Activated T-helper 2 cell treated with anti-CD3 and anti-CD28 coated beads, Interferon-gamma antibody, Interleukin-2, Interleukin-4, amounts not matched to agents 10 μg/mL and 5 μg/mL and 100 μg/mL, durations not matched to agents 14 hours and 24 hours and 36 hours (primary cell): ENCODE data around the gene SLC25A29. TPM values are rescaled to one million over a fixed set of nuclear protein-coding genes. Genes with fewer than 3 reads are reported as not detected.

ENCODE experiments used
- DNase-seq: peaks from one replicate; pipeline ENCODE4 v3.0.0; 2021; ENCODE audit warnings: low spot score
- H3K27ac Mint-ChIP-seq: one replicate; pipeline ENCODE4 v1.8.0; 2021; ENCODE audit warnings: mixed read lengths
- H3K27me3 Mint-ChIP-seq: one replicate; pipeline ENCODE4 v1.8.0; 2021; ENCODE audit warnings: low read depth, mixed read lengths
- H3K36me3 Mint-ChIP-seq: one replicate; pipeline ENCODE4 v1.8.0; 2021; ENCODE audit warnings: low read depth, mixed read lengths
- H3K4me1 Mint-ChIP-seq: one replicate; pipeline ENCODE4 v1.8.0; 2021; ENCODE audit warnings: low read depth, mixed read lengths
- H3K4me3 Mint-ChIP-seq: one replicate; pipeline ENCODE4 v1.8.0; 2021; ENCODE audit warnings: low read depth, mild to moderate bottlenecking, moderate library complexity, mixed read lengths
- H3K9me3 Mint-ChIP-seq: one replicate; pipeline ENCODE4 v1.8.0; 2021; ENCODE audit warnings: mixed read lengths
- intact Hi-C: fragments of 100-400 bp; cut with micrococcal nuclease; formaldehyde crosslinking; loops from one replicate; pipeline ENCODE4 v1.15.1; 2023
- total RNA-seq: library from RNA; stranded (reverse); gene quantifications from 2 replicates; pipeline ENCODE4 v1.2.3, GENCODE V29; 2022

The SLC25A29 gene
- total RNA-seq, 1 donor from 2014 or later, result 37.0 TPM

- peaks cover 35% of the 10 kb centered on the region for H3K4me1 Mint-ChIP-seq
- no peak for DNase-seq
- peaks cover 72% of the 10 kb centered on the region for H3K36me3 Mint-ChIP-seq
- peak overlapping the region; percentile 83 for H3K27ac Mint-ChIP-seq
- no peak overlapping the region for H3K4me3 Mint-ChIP-seq
- H3K27me3 Mint-ChIP-seq, result no peaks in the 10 kb centered on the region
- intact Hi-C loops, result no loop called here
- H3K9me3 Mint-ChIP-seq, result no peaks in the 10 kb centered on the region
Measured at GRCh38 chr14:100340423-100340813, 34.2 kb upstream of the SLC25A29 start.

GRCh38 chr14:100339766-100340422 lies 33.6 kb upstream of the SLC25A29 start:
- Mint-ChIP-seq H3K36me3 (peaks cover 75% of the 10 kb centered on the region), H3K27me3 (no peaks in the 10 kb centered on the region), H3K27ac (peak overlapping the region; percentile 48), H3K4me3 (no peak overlapping the region), H3K4me1 (peaks cover 35% of the 10 kb centered on the region), H3K9me3 (no peaks in the 10 kb centered on the region)
- no peak for DNase-seq
- intact Hi-C loops, result no loop called here

GRCh38 chr14:100336618-100337530 lies 30.6 kb upstream of the SLC25A29 start:
- Mint-ChIP-seq H3K4me1 (peaks cover 31% of the 10 kb centered on the region), H3K27ac (peak overlapping the region; percentile 88), H3K27me3 (no peaks in the 10 kb centered on the region), H3K9me3 (no peaks in the 10 kb centered on the region), H3K36me3 (peaks cover 72% of the 10 kb centered on the region), H3K4me3 (no peak overlapping the region)
- no peak for DNase-seq
- intact Hi-C loops, result loop anchor here (2.0 kb wide), 1 partner anchor 38 kb away; a partner anchor contains a TSS

- H3K27ac Mint-ChIP-seq, result no peak overlapping the region
- H3K4me3 Mint-ChIP-seq, result no peak overlapping the region
- no peaks in the 10 kb centered on the region for H3K9me3 Mint-ChIP-seq
- no peaks in the 10 kb centered on the region for H3K27me3 Mint-ChIP-seq
- H3K36me3 Mint-ChIP-seq, result peaks cover 54% of the 10 kb centered on the region
- DNase-seq, result no peak
- intact Hi-C loops, result no loop called here
- peaks cover 13% of the 10 kb centered on the region for H3K4me1 Mint-ChIP-seq
Measured at GRCh38 chr14:100334904-100335303, 28.7 kb upstream of the SLC25A29 start.

GRCh38 chr14:100333827-100334226 lies 27.6 kb upstream of the SLC25A29 start:
- Mint-ChIP-seq H3K27me3 (no peaks in the 10 kb centered on the region), H3K27ac (no peak overlapping the region), H3K4me3 (no peak overlapping the region), H3K4me1 (peaks cover 11% of the 10 kb centered on the region), H3K36me3 (peaks cover 45% of the 10 kb centered on the region), H3K9me3 (no peaks in the 10 kb centered on the region)
- intact Hi-C loops, result no loop called here
- DNase-seq, result no peak

- H3K36me3 Mint-ChIP-seq, result peaks cover 44% of the 10 kb centered on the region
- H3K27me3 Mint-ChIP-seq, result no peaks in the 10 kb centered on the region
- DNase-seq, result no peak
- H3K9me3 Mint-ChIP-seq, result no peaks in the 10 kb centered on the region
- H3K4me3 Mint-ChIP-seq, result no peak overlapping the region
- peaks cover 11% of the 10 kb centered on the region for H3K4me1 Mint-ChIP-seq
- H3K27ac Mint-ChIP-seq, result no peak overlapping the region
- intact Hi-C loops, result no loop called here
Measured at GRCh38 chr14:100333311-100333710, 27.1 kb upstream of the SLC25A29 start.

- intact Hi-C loops, result no loop called here
Measured at GRCh38 chr14:100332797-100333196, 26.6 kb upstream of the SLC25A29 start.

GRCh38 chr14:100332071-100332639 lies 25.9 kb upstream of the SLC25A29 start:
- no peaks in the 10 kb centered on the region for H3K27me3 Mint-ChIP-seq
- intact Hi-C loops, result no loop called here

More at GRCh38 chr14:100332797-100333196, 26.6 kb upstream of the SLC25A29 start:
- Mint-ChIP-seq H3K9me3 (no peaks in the 10 kb centered on the region), H3K27ac (no peak overlapping the region), H3K27me3 (no peaks in the 10 kb centered on the region), H3K4me1 (peaks cover 11% of the 10 kb centered on the region), H3K36me3 (peaks cover 42% of the 10 kb centered on the region), H3K4me3 (no peak overlapping the region)
- DNase-seq, result no peak

GRCh38 chr14:100330388-100330931 lies 24.2 kb upstream of the SLC25A29 start:
- Mint-ChIP-seq H3K27ac (no peak overlapping the region), H3K4me1 (no peaks in the 10 kb centered on the region), H3K9me3 (no peaks in the 10 kb centered on the region), H3K4me3 (no peak overlapping the region), H3K36me3 (peaks cover 21% of the 10 kb centered on the region), H3K27me3 (no peaks in the 10 kb centered on the region)
- no peak for DNase-seq
- intact Hi-C loops, result no loop called here

More at GRCh38 chr14:100332071-100332639, 25.9 kb upstream of the SLC25A29 start:
- Mint-ChIP-seq H3K4me3 (no peak overlapping the region), H3K36me3 (peaks cover 35% of the 10 kb centered on the region), H3K27ac (no peak overlapping the region), H3K9me3 (no peaks in the 10 kb centered on the region), H3K4me1 (peaks cover 9% of the 10 kb centered on the region)
- no peak for DNase-seq

- intact Hi-C loops, result no loop called here
- H3K27ac Mint-ChIP-seq, result no peak overlapping the region
- H3K27me3 Mint-ChIP-seq, result no peaks in the 10 kb centered on the region
- no peaks in the 10 kb centered on the region for H3K9me3 Mint-ChIP-seq
- peaks cover 19% of the 10 kb centered on the region for H3K36me3 Mint-ChIP-seq
- H3K4me3 Mint-ChIP-seq, result no peak overlapping the region
- H3K4me1 Mint-ChIP-seq, result no peaks in the 10 kb centered on the region
- no peak for DNase-seq
Measured at GRCh38 chr14:100330007-100330344, 23.7 kb upstream of the SLC25A29 start.

- DNase-seq, result no peak
- Mint-ChIP-seq H3K4me1 (no peaks in the 10 kb centered on the region), H3K9me3 (no peaks in the 10 kb centered on the region), H3K4me3 (no peak overlapping the region), H3K27ac (no peak overlapping the region), H3K27me3 (no peaks in the 10 kb centered on the region), H3K36me3 (peaks cover 14% of the 10 kb centered on the region)
- intact Hi-C loops, result no loop called here
Measured at GRCh38 chr14:100329233-100330006, 23.2 kb upstream of the SLC25A29 start.

GRCh38 chr14:100328495-100329163 lies 22.4 kb upstream of the SLC25A29 start:
- Mint-ChIP-seq H3K27ac (no peak overlapping the region), H3K36me3 (peaks cover 7% of the 10 kb centered on the region), H3K27me3 (no peaks in the 10 kb centered on the region), H3K4me1 (no peaks in the 10 kb centered on the region), H3K4me3 (no peak overlapping the region), H3K9me3 (no peaks in the 10 kb centered on the region)
- no peak for DNase-seq
- intact Hi-C loops, result no loop called here
